ENCODE measurements around the gene NLRC5.

- no peak for TF ChIP-seq MAX (IDR thresholded peaks at IDR 0.05; ENCODE audit: insufficient read depth, insufficient read length)
- TF ChIP-seq JUN (IDR thresholded peaks at IDR 0.05; ENCODE audit: borderline replicate concordance, insufficient read depth, insufficient read length, low read depth): no peak
- no peak for TF ChIP-seq POLR2A (IDR thresholded peaks at IDR 0.05; ENCODE audit: low read depth, low read length)
These were observed 45.5 kb upstream of the NLRC5 start for GRCh38 chr16:56943761-56944375.

Measured in endothelial cell of umbilical vein (primary cell).